Adrenal gland (tissue), 5 donors: ENCODE results near the gene MBNL1.

ENCODE experiments used
- POLR2A ChIP-seq, 2 donors: fragments of 450-650 bp; IDR thresholded peaks; one replicate each; pipeline ENCODE4 v1.6.1; 2017; ENCODE audit warnings: antibody characterized with exemption in 2 of 2, mild to moderate bottlenecking in 2 of 2, moderate library complexity in 1 of 2
- TF ChIP-seq, protein P1 (sequence below), 6 experiments: fragments of 450-650 bp in 4 of 6; fragments of 200-600 bp in 2 of 6; sonication (generic) in 1 of 6; IDR thresholded peaks; 1 replicate in 5 of 6; 2 replicates in 1 of 6; pipeline versions ENCODE4 v1.5.1 to v1.8.0; 2016 to 2021; ENCODE audit warnings: antibody characterized with exemption in 6 of 6, mild to moderate bottlenecking in 2 of 6, moderate library complexity in 1 of 6
- donor health status: DM: no; HTN: no; CAD: no.

DNA sequence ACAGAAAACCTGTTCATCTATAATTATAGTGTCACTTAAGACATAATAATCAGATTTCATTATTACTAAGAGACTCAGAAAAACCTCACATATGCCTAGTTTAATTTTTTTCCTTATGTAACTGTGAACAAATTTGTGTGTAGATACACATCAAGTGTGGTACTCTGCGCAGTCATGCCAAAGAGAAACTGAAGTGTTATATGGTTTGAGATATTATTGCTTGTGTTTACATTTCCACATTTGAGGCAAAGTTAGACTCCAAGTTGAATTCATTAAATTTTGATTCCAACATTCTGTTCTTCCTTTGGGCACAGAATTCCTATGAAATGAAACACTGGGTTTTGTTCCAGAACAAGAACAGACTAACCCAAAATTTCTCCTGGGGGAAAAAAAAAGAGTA lies 2.2 kb downstream of the MBNL1 start:
- TF ChIP-seq POLR2A (IDR thresholded peaks at IDR 0.05), result no peak
- TF ChIP-seq, protein P1, sequence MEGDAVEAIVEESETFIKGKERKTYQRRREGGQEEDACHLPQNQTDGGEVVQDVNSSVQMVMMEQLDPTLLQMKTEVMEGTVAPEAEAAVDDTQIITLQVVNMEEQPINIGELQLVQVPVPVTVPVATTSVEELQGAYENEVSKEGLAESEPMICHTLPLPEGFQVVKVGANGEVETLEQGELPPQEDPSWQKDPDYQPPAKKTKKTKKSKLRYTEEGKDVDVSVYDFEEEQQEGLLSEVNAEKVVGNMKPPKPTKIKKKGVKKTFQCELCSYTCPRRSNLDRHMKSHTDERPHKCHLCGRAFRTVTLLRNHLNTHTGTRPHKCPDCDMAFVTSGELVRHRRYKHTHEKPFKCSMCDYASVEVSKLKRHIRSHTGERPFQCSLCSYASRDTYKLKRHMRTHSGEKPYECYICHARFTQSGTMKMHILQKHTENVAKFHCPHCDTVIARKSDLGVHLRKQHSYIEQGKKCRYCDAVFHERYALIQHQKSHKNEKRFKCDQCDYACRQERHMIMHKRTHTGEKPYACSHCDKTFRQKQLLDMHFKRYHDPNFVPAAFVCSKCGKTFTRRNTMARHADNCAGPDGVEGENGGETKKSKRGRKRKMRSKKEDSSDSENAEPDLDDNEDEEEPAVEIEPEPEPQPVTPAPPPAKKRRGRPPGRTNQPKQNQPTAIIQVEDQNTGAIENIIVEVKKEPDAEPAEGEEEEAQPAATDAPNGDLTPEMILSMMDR (IDR thresholded peaks at IDR 0.05), result no peak
